Right lobe of liver (tissue), 6 donors: ENCODE data around the gene ANO6. TPM values are rescaled to one million over a fixed set of nuclear protein-coding genes. Genes with fewer than 3 reads are reported as not detected.

Experiments
- ATAC-seq, 4 donors: fragments of 200-7000 bp; cut with Tn5 transposase; one replicate each; pipeline ENCODE4 v1.9.1; 2020; ENCODE audit warnings: mild to moderate bottlenecking in 4 of 4, moderate library complexity in 4 of 4
- DNase-seq, 3 donors: peaks; one replicate each; pipeline ENCODE4 v3.0.0-alpha.2; 2020
- H3K27ac ChIP-seq, 3 donors: fragments of 200-600 bp; one replicate each; pipeline ENCODE4 v1.8.0; 2022
- H3K27me3 ChIP-seq, 2 donors: fragments of 200-600 bp; one replicate each; pipeline ENCODE4 v1.8.0; 2022
- H3K36me3 ChIP-seq, 4 donors: fragments of 200-600 bp; sonication (generic) in 1 of 4; one replicate each; pipeline versions ENCODE4 v1.5.1 to v1.8.0; 2017 to 2022; ENCODE audit warnings: control low read depth in 1 of 4
- H3K4me1 ChIP-seq, 4 donors: fragments of 200-600 bp; sonication (generic) in 1 of 4; one replicate each; pipeline versions ENCODE4 v1.5.1 to v1.8.0; 2017 to 2022; ENCODE audit warnings: control low read depth in 1 of 4
- H3K4me3 ChIP-seq, 3 donors: fragments of 200-600 bp; one replicate each; pipeline ENCODE4 v1.8.0; 2022
- H3K9me3 ChIP-seq, 4 donors: fragments of 200-600 bp; sonication (generic) in 1 of 4; one replicate each; pipeline versions ENCODE4 v1.5.1 to v1.8.0; 2017 to 2022; ENCODE audit warnings: control low read depth in 1 of 4
- CTCF ChIP-seq, 4 donors: fragments of 200-600 bp in 3 of 4; fragments of 450-650 bp in 1 of 4; IDR thresholded peaks; one replicate each; pipeline versions ENCODE4 v1.5.1 to v1.8.0; 2016 to 2022; ENCODE audit warnings: antibody characterized with exemption in 4 of 4, mild to moderate bottlenecking in 2 of 4
- POLR2A ChIP-seq: fragments of 450-650 bp; IDR thresholded peaks from one replicate; pipeline ENCODE4 v1.6.1; 2017; ENCODE audit warnings: antibody characterized with exemption, mild to moderate bottlenecking
- WGBS: methylation state at CpG from one replicate; pipeline ENCODE4 v1.1.6; 2018; ENCODE audit warnings: low coverage, low lambda C conversion rate; ENCODE audit not compliant: insufficient coverage; ENCODE audit errors: missing lambda C conversion rate; 5-methylcytosine and 5-hydroxymethylcytosine counted together
- intact Hi-C, 2 donors: fragments of 100-400 bp; cut with DNase I; formaldehyde crosslinking; loops; one replicate each; pipeline versions ENCODE4 v1.11.2 to v1.14.1; 2022
- total RNA-seq, 6 experiments: library from RNA; depleted of rRNA in 2 of 6; stranded (reverse); fragments of >200 nt in 2 of 6; fragmentation: NEBNext Ultra II Directional in 3 of 6; extraction: Animal tissue kit (Norgen Biotek cat#: 25700) in 3 of 6; gene quantifications; one replicate each; pipeline versions ENCODE4 v1.1.0 to v1.2.4, GENCODE V29; 2016 to 2023
- donor health status: DM: no; HTN: yes; CAD: no.
- donor health status: DM: no; HTN: no; CAD: no.
- donor health status: DM: no; HTN: no; CAD: no.
- donor health status: DM: no; HTN: yes; CAD: no.
- donor health status: DM: no; HTN: yes; CAD: no.

ANO6 gene
- total RNA-seq, 6 experiments from 2014 or later, result 41.8 to 78.5 (median 48.9) TPM

GRCh38 chr12:45279931-45280830 lies 64.3 kb downstream of the ANO6 start:
- intact Hi-C loops, result no loop called here
- DNase-seq, result peak in 1 of 3 donors; percentile 61
- TF ChIP-seq POLR2A, result no peak
- Histone ChIP-seq H3K27me3 (no peaks in the 10 kb centered on the region), H3K36me3 (no peaks in the 10 kb centered on the region), H3K4me3 (no peak overlapping the region), H3K4me1 (peaks cover 0 to 39% (median 9%) of the 10 kb centered on the region in 4 donors), H3K27ac (peak overlapping the region in 1 of 3 donors; percentile 38), H3K9me3 (no peaks in the 10 kb centered on the region)
- 31% methylated on average over 4 of the region's 4 CpGs for WGBS
- peak; percentile 79 to 85 (median 82) for ATAC-seq

GRCh38 chr12:45281994-45282393 lies 66.1 kb downstream of the ANO6 start:
- ATAC-seq (no peak), DNase-seq (no peak)
- no peaks in the 10 kb centered on the region for H3K27me3 ChIP-seq
- 100% methylated on average over 1 of the region's 1 CpG for WGBS
- no peaks in the 10 kb centered on the region for H3K9me3 ChIP-seq
- H3K4me3 ChIP-seq, result no peak overlapping the region
- no peaks in the 10 kb centered on the region for H3K36me3 ChIP-seq
- TF ChIP-seq POLR2A, result no peak
- no peak for TF ChIP-seq CTCF (IDR thresholded peaks at IDR 0.05)
- no peak overlapping the region for H3K27ac ChIP-seq
- peaks cover 0 to 39% (median 9%) of the 10 kb centered on the region in 4 donors for H3K4me1 ChIP-seq
- intact Hi-C loops, result no loop called here

GRCh38 chr12:45282411-45282810 lies 66.5 kb downstream of the ANO6 start:
- Histone ChIP-seq H3K9me3 (no peaks in the 10 kb centered on the region), H3K4me1 (peaks cover 0 to 39% (median 9%) of the 10 kb centered on the region in 4 donors), H3K27me3 (no peaks in the 10 kb centered on the region), H3K4me3 (no peak overlapping the region), H3K27ac (no peak overlapping the region), H3K36me3 (no peaks in the 10 kb centered on the region)
- WGBS, result 78% methylated on average over 4 of the region's 4 CpGs
- TF ChIP-seq POLR2A (no peak), CTCF (IDR thresholded peaks at IDR 0.05) (no peak)
- intact Hi-C loops, result no loop called here
- peak; percentile 35 to 64 (median 58) for DNase-seq
- peak; percentile 90 to 92 (median 91) for ATAC-seq

GRCh38 chr12:45284096-45284901 lies 68.4 kb downstream of the ANO6 start:
- Histone ChIP-seq H3K4me1 (peaks cover 0 to 28% (median 6%) of the 10 kb centered on the region in 4 donors), H3K27me3 (no peaks in the 10 kb centered on the region), H3K4me3 (no peak overlapping the region), H3K36me3 (no peaks in the 10 kb centered on the region), H3K27ac (no peak overlapping the region), H3K9me3 (no peaks in the 10 kb centered on the region)
- intact Hi-C loops, result no loop called here
- no peak for DNase-seq
- WGBS, result 66% methylated on average over 7 of the region's 8 CpGs
- ATAC-seq, result no peak
- TF ChIP-seq POLR2A (no peak), CTCF (IDR thresholded peaks at IDR 0.05) (no peak)

GRCh38 chr12:45285717-45286116 lies 69.8 kb downstream of the ANO6 start:
- no CpG with 5 or more reads among the region's 2 CpGs for WGBS
- no peak overlapping the region for H3K4me3 ChIP-seq
- peaks cover 0 to 14% (median 0%) of the 10 kb centered on the region in 4 donors for H3K4me1 ChIP-seq
- no peak overlapping the region for H3K27ac ChIP-seq
- no peaks in the 10 kb centered on the region for H3K27me3 ChIP-seq
- intact Hi-C loops, result no loop called here
- H3K9me3 ChIP-seq, result no peaks in the 10 kb centered on the region
- H3K36me3 ChIP-seq, result no peaks in the 10 kb centered on the region
- ATAC-seq (no peak), DNase-seq (no peak)
- TF ChIP-seq CTCF (IDR thresholded peaks at IDR 0.05), result no peak
- no peak for TF ChIP-seq POLR2A
